HG03196 (cell line): ENCODE measurements around the gene ACTR1A.
"Not testable (repeated sequence)": the region's sequence is repeated elsewhere in the genome, so short reads cannot be mapped to it uniquely, and the experiment has no call there.

Experiments used
- ATAC-seq: cut with Tn5 transposase; IDR thresholded peaks from one replicate; pipeline ENCODE4 v1.9.1; 2021; ENCODE audit not compliant: unreplicated experiment

ACTR1A gene

DNA sequence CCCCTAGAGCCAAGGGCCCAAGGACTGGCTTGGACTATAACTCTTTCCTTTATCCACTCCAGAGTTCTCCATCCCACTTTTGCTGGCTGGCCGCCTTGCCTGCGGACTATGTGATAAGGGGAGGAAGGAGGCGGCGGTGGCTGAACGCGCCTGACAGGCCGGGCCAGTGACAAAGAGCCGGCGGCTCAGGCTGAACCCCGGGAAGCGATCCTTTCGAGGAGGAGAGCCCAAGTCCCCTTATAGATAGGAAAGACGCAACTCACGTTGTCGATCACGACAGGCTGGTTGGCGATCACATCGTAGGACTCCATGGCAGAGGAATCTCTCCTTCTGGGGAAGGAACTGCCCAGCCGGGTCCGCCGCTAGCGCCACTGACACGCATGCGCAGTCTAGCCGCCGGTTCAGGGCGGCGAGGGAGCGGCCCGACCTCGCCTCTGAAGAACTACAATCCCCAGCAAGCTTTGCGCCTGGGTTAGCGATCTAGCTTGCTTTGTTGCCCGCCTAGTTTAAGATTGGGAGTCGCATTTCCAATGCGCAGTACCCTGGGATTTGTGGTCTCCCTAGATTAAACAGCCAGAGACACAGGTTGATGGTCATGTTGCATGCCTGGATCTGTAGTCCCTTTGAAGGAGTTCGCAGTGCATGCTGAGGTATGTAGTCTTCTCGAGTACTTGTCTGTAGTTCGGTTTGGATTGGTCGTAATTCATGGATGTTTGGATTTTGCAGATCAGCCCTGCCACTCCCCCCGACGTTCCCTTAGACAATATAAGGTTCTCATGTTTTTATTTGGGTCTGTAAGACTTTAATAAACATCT, at the start of gene ACTR1A:
Gene ACTR1A (minus strand): TSS at position 376 of the 815 bp plus-strand sequence. CDS start 65 bp downstream, at position 311.
- ATAC-seq, result peak; percentile 49

GRCh38 chr10:102550636-102551210, 48.2 kb upstream of the ACTR1A start:
- no peak for ATAC-seq

DNA sequence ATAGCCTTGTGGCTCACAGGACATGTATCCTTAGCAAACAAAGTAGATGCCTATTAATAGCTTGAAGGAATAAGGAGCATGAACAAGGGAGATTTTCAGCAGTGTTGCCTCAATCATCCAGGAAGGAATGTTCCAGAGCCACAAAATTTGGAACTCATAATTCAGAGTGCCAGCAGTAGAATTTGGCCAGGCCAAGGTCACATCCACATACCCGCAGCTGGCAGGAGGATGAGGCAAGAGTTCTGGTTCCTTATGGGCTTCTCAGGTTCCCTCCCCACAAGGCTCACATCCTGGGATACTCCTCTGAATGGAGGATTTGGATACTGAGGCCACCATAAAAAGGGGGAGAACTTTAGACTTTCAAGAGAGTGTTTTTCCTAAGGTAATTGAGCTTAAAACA, 47.0 kb upstream of the ACTR1A start:
- ATAC-seq, result no peak

GRCh38 chr10:102546606-102547320, 44.3 kb upstream of the ACTR1A start:
- no peak for ATAC-seq

GRCh38 chr10:102545997-102546396, 43.5 kb upstream of the ACTR1A start:
- ATAC-seq, result no peak

DNA sequence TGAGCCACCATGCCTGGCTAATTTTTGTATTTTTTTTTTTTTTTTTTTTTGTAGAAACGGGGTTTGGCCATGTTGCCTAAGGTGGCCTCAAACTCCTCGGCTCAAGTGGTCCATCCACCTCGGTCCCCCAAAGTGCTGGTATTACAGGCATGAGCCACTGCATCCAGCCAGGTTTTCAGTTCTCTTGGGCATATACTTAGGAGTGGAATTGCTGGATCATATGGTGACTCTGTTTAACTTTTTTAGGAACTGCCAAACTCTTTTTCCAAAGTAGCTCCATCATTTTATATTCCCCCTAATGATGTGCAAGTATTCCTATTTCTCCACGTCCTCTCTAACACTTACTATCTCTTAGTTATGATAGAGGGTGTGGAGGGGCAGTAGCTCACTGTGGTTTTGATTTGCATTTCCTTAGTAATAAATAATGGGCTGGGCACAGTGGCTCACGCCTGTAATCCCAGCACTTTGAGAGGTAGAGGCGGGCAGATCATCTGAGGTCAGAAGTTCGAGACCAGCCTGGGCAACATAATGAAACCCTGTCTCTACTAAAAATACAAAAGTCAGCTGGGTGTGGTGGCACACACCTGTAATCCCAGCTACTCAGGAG, 42.9 kb upstream of the ACTR1A start:
- ATAC-seq, result no peak

- no peak for ATAC-seq
These were observed 40.4 kb upstream of the ACTR1A start for GRCh38 chr10:102542800-102543418.

DNA sequence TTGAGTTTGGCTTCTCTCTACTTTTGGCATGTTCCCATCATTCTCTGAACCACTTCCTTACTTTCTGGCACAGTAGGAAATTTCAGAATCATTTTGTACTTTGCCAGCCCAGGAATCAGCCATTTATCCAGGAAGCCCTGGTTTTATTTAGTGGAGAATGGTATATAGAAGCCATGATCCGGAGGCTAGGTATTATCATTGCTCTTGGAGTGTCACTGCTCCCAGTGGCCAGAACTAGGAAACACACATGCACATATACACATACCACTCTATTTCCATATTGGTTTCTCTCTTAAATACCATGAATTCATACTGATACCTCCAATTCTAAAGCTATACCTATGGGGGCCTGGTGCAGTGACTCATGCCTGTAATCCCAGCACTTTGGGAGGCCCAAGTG, 37.5 kb upstream of the ACTR1A start:
- peak; percentile 62 for ATAC-seq

- no peak for ATAC-seq
These were observed 36.3 kb upstream of the ACTR1A start for GRCh38 chr10:102538811-102539210.

DNA sequence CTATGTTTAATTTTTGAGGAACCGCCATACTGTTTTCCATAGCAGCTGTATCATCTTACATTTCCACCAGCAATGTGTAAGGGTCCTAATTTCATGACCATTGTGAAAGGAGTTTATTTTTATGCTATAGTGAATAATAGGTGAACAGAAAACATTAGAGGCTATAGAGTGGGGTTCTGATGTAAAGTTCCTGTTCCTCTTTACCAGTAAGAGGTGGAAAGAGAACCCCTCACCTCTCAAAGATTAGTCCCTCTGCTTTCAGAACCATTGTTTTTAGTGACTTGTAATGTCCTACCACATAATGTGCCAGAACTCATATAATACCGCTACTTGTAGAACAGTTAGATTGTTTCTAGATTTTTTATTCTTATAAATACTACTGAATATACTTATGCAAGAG, 35.4 kb upstream of the ACTR1A start:
- no peak for ATAC-seq

GRCh38 chr10:102537367-102537766, 34.9 kb upstream of the ACTR1A start:
- ATAC-seq, result no peak

DNA sequence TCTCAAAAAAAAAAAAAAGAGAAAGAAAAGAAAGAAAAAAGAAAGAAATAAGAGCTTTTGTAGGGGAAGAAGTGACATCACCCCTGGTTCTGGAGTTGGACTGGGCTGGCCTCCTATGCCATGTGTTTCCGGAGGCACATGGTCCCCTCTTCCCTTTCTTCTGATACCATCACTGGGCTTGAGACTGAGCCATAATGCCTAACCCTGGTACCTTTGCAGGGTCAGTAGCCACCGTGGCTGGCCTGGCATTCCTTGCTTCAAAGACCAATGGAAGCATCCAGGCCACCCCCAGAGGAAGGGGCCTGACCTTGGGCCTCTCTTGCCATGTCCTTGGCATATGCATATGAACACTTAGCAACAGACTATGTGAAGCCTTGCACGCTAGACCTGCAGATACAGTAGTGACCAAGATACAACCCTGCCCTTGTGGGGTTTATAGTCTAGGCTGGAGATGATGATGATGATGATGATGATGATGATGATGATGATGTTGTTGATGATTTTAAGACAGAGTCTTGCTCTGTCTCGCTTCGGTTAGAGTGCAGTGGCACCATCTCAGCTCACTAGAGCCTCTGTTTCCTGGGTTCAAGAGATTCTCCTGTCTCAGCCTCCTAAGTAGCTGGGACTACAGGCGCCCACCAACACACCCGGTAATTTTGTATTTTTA, 33.1 kb upstream of the ACTR1A start:
- ATAC-seq, result no peak

DNA sequence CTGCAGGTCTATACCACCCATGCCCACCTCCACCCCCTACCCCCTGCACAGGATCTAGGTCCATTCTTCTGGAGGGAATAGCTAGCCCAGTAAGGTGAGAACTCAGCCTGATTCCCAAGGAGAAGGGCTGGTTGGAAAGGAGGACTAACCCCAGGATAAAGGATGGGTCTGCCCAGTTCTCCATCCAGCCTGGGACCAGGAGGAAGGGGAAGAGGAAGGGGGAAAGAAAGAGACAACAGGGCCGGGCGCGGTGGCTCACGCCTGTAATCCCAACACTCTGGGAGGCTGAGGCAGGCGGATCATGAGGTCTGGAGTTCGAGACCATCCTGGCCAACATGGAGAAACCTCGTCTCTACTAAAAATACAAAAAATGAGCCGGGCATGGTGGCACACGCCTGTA, 32.5 kb upstream of the ACTR1A start:
- not testable (repeated sequence) for ATAC-seq

- ATAC-seq, result no peak
These were observed 31.8 kb upstream of the ACTR1A start for GRCh38 chr10:102534333-102534732.

GRCh38 chr10:102527546-102527945, 25.0 kb upstream of the ACTR1A start:
- ATAC-seq, result no peak

- no peak for ATAC-seq
These were observed 22.2 kb upstream of the ACTR1A start for GRCh38 chr10:102524746-102525145.

DNA sequence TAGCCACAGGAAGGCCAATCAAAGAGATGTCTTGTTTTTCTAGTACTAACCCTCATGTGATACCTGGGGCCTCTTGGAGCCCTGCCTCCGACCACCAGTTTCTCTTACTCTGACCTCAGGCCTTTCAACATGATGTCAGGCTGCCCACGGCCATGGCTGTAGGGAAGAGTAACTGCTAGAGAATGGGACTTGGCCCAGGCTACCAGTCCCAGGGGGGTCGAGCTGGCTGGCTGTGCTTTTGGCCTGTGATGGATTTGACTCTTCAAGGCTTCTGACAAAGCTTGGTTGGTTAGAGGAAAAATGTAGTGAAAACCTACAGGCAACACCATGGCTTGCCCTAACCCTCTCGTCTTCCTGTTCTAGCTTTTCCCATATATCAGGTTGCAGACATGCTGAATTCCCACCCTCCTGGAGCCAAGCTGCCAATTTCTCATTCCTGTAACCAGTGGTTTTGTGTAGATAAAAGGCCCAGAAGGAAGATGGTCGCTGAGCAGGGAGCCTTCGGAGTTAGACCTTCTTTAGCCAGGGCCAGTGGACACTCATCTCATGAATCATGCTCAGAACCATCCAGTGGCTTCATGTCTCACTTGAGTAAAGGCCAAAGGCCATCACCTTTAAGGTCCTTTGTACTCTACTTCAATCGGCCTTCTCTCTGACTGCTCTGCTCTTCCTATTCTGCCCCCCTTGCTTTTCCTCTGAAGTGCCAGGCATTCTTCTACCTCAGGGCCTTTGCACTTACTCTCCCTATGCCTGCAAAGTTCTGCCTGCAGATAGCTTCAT, 20.9 kb upstream of the ACTR1A start:
- no peak for ATAC-seq

- no peak for ATAC-seq
These were observed 20.4 kb upstream of the ACTR1A start for GRCh38 chr10:102522874-102523249.

- ATAC-seq, result no peak
These were observed 16.8 kb upstream of the ACTR1A start for GRCh38 chr10:102519246-102519825.
